Subcutaneous preadipocyte (primary cell): ENCODE data around the gene C11orf54. TPM values are rescaled to one million over a fixed set of nuclear protein-coding genes. Genes with fewer than 3 reads are reported as not detected.

Source experiments
- small RNA-seq: library from RNA; depleted of rRNA; stranded (forward); fragments of <200 nt; gene quantifications from one replicate; pipeline ENCODE3, GENCODE V24; 2012
- total RNA-seq: library from RNA; depleted of rRNA; stranded (reverse); fragments of >200 nt; gene quantifications from 2 replicates; pipeline ENCODE4 v1.2.3, GENCODE V29; 2012

C11orf54 gene
- 12.9 and 17.3 TPM in 2 replicates for total RNA-seq

GRCh38 chr11:93741094-93741881, at the start of gene C11orf54, which contains the start of gene TAF1D:
TSS of gene C11orf54 (plus strand) at chr11:93741672. CDS start at chr11:93747394, 5,722 bp downstream.
TSS of gene TAF1D (minus strand) at chr11:93741495. CDS start at chr11:93739304, 2,191 bp downstream.

GRCh38 chr11:93784145-93784934, 42.9 kb downstream of the C11orf54 start, which contains the start of gene MED17:
TSS of gene MED17 (plus strand) at chr11:93784282. CDS start at chr11:93784514, 232 bp downstream.

Small RNA genes lying within 50 kb of the gene (small RNA-seq; reads per million reads assigned to genes)
- gene RF00019: not detected
- 81.7 reads per million, percentile 98 among the genes with 10 or more reads in this experiment for gene RF00493
- not detected for gene SCARNA9
- gene SNORA1: not detected
- not detected for gene SNORA18
- gene SNORA25: not detected
- not detected for gene SNORA32
- not detected for gene SNORA40
- gene SNORA8: not detected
- not detected for gene SNORD5
- gene SNORD6: 4,303 reads per million, percentile 100 among the genes with 10 or more reads in this experiment

Other genes with a start within 250 kb of the C11orf54 start
- 5.1 and 6.6 TPM in 2 replicates for gene SMCO4, start 198.3 kb upstream of the C11orf54 start, total RNA-seq
- gene CEP295, start 80.0 kb upstream of the C11orf54 start, total RNA-seq: 16.5 and 25.8 TPM in 2 replicates
- 125 and 147 TPM in 2 replicates for gene TAF1D, start 177 bp upstream of the C11orf54 start, total RNA-seq
- 21.3 and 31.7 TPM in 2 replicates for gene MED17, start 42.6 kb downstream of the C11orf54 start, total RNA-seq
- gene VSTM5, start 108.9 kb downstream of the C11orf54 start, total RNA-seq: 0.37 TPM in 1 of 2 replicates, not detected in the other